Measurements from ENCODE around the gene CCDC191.
A peak's percentile ranks its signal among the peaks of the same experiment; 100 is the strongest.

The CCDC191 gene

GRCh38 chr3:113948015-113948917, 108.1 kb downstream of the CCDC191 start:
- H3K27me3 ChIP-seq (replicated peaks; ENCODE audit: control insufficient read depth, insufficient read depth, low read length): no peaks in the 10 kb centered on the region; the same call in 1 of the 2 replicates
- TF ChIP-seq CTCF (IDR thresholded peaks at IDR 0.05; ENCODE audit: insufficient read depth, low read length, poor library complexity, severe bottlenecking): no peak
- DNase-seq (ENCODE audit: extremely low read depth, insufficient read length): peak; percentile 57

DNA sequence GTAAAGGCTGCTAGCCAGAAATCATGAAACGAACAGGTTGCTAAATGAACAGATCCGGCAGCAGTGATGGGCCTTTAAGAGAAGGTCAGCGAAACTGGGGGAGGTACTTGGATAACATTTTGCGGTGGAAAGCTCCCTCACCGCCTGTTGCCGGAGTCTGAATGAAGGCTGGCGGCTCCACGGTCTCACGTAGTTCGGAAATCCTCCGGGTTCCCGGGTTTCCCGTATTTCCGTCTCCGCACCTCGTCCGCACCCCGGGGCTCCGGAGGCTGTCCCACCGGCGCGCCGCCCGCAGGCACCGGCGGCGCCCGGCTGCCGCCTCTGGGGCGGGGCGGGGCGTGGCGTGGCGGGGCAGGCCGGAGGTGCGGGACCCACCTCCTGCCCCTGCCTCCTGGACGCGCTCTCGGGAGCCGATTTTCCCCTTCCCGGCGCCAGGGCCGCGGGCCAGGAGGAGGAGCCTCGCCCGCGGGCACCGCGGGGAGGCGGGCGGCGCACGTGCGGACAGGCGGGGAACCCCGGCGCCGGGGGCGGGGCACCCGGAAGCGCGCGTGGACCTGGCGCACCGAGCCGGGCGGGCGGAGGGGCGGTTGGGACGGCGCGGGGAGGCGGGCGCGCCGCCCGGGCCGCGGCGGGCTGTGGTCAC, 108.8 kb downstream of the CCDC191 start, which contains the start of gene ZDHHC23:
TSS of gene ZDHHC23 (plus strand) at position 642 of the 643 bp plus-strand sequence. CDS start 790 bp downstream, outside the sequence.
- Histone ChIP-seq H3K27me3 (replicated peaks; ENCODE audit: control insufficient read depth, insufficient read depth, low read length) (no peaks in the 10 kb centered on the region; the same call in 1 of the 2 replicates), H3K4me3 (replicated peaks; ENCODE audit: low read depth, low read length) (peak within 1 kb of the TSS; percentile 84), H3K36me3 (ENCODE audit: control insufficient read depth, insufficient read depth, low read length) (no peaks in the 10 kb centered on the region)
- no peak for TF ChIP-seq CTCF (IDR thresholded peaks at IDR 0.05; ENCODE audit: insufficient read depth, low read length, poor library complexity, severe bottlenecking)
- DNase-seq (ENCODE audit: extremely low read depth, insufficient read length): peak; percentile 67

More at GRCh38 chr3:113948015-113948917, 108.1 kb downstream of the CCDC191 start:
- Histone ChIP-seq H3K4me3 (replicated peaks; ENCODE audit: low read depth, low read length) (peak overlapping the region; percentile 84), H3K36me3 (ENCODE audit: control insufficient read depth, insufficient read depth, low read length) (no peaks in the 10 kb centered on the region)

- H3K36me3 ChIP-seq (ENCODE audit: control insufficient read depth, insufficient read depth, low read length): no peaks in the 10 kb centered on the region
- no peak for DNase-seq (ENCODE audit: extremely low read depth, insufficient read length)
- no peak for TF ChIP-seq CTCF (IDR thresholded peaks at IDR 0.05; ENCODE audit: insufficient read depth, low read length, poor library complexity, severe bottlenecking)
- H3K4me3 ChIP-seq (replicated peaks; ENCODE audit: low read depth, low read length): peak overlapping the region; percentile 84
- no peaks in the 10 kb centered on the region; the same call in 1 of the 2 replicates for H3K27me3 ChIP-seq (replicated peaks; ENCODE audit: control insufficient read depth, insufficient read depth, low read length)
Observed at GRCh38 chr3:113946831-113947230, 109.5 kb downstream of the CCDC191 start.

- TF ChIP-seq CTCF (IDR thresholded peaks at IDR 0.05; ENCODE audit: insufficient read depth, low read length, poor library complexity, severe bottlenecking): no peak
- DNase-seq (ENCODE audit: extremely low read depth, insufficient read length): no peak
- Histone ChIP-seq H3K4me3 (replicated peaks; ENCODE audit: low read depth, low read length) (no peak overlapping the region), H3K36me3 (ENCODE audit: control insufficient read depth, insufficient read depth, low read length) (no peaks in the 10 kb centered on the region), H3K27me3 (replicated peaks; ENCODE audit: control insufficient read depth, insufficient read depth, low read length) (no peaks in the 10 kb centered on the region)
Observed at GRCh38 chr3:113927556-113927955, 128.8 kb downstream of the CCDC191 start.

- H3K36me3 ChIP-seq (ENCODE audit: control insufficient read depth, insufficient read depth, low read length): no peaks in the 10 kb centered on the region
- H3K4me3 ChIP-seq (replicated peaks; ENCODE audit: low read depth, low read length): no peak overlapping the region
- no peak for TF ChIP-seq CTCF (IDR thresholded peaks at IDR 0.05; ENCODE audit: insufficient read depth, low read length, poor library complexity, severe bottlenecking)
- no peak for DNase-seq (ENCODE audit: extremely low read depth, insufficient read length)
- H3K27me3 ChIP-seq (replicated peaks; ENCODE audit: control insufficient read depth, insufficient read depth, low read length): no peaks in the 10 kb centered on the region
Observed at GRCh38 chr3:113914646-113915045, 141.7 kb downstream of the CCDC191 start.
